ENCODE results near the gene SH3GL1. TPM values are rescaled to one million over a fixed set of nuclear protein-coding genes. Genes with fewer than 3 reads are reported as not detected.

SH3GL1 gene, protein sequence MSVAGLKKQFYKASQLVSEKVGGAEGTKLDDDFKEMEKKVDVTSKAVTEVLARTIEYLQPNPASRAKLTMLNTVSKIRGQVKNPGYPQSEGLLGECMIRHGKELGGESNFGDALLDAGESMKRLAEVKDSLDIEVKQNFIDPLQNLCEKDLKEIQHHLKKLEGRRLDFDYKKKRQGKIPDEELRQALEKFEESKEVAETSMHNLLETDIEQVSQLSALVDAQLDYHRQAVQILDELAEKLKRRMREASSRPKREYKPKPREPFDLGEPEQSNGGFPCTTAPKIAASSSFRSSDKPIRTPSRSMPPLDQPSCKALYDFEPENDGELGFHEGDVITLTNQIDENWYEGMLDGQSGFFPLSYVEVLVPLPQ
- total RNA-seq, result 28.5 and 65.0 TPM in 2 replicates

GRCh38 chr19:4400135-4400936 is at the start of gene SH3GL1:
Gene SH3GL1, minus strand, starts transcription at chr19:4400547. Its CDS starts 179 bp downstream, at chr19:4400368.

DNA sequence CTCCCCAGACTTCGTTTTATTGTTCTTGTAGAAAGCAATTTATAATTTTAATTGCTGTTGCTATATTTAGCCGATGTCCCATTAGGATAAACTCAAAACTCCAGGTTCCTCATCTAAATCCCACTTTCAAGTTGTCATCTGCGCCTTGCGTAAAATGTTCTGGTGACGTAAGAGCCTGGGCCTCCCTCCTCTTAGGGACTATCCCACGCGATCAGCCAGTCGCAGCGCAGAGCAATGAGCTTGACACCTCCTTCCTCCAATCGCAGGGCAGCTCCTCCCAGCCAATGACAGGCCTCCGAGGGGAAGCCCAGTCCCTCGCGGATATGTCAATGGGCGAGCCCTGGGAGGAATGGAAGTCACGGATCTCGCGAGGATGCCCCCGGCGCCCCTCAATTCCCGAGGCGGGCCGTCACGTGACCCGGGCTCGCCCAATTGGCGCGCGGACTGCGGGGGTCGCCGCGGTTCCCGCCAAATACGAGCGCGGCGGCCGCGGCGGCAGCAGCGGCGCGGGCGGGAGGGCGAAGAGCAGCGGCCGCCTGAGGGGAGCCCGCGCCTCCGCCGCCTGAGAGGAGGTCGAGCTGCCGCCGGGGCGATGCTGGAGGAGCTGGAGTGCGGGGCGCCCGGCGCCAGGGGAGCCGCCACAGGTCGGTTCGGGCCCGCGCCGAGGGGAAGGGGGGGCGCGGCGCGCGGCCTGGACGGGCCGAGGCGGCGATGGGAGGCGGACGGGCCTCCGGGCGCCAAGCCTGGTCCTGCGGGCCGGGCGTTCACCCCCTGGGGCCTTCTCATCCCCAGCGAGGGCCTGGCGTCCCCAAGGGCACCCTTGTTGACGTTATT is 2.0 kb upstream of the SH3GL1 start, which contains the start of gene CHAF1A:
TSS of gene CHAF1A (plus strand) at position 470 of the 834 bp plus-strand sequence. CDS start at position 593, 123 bp downstream.

DNA sequence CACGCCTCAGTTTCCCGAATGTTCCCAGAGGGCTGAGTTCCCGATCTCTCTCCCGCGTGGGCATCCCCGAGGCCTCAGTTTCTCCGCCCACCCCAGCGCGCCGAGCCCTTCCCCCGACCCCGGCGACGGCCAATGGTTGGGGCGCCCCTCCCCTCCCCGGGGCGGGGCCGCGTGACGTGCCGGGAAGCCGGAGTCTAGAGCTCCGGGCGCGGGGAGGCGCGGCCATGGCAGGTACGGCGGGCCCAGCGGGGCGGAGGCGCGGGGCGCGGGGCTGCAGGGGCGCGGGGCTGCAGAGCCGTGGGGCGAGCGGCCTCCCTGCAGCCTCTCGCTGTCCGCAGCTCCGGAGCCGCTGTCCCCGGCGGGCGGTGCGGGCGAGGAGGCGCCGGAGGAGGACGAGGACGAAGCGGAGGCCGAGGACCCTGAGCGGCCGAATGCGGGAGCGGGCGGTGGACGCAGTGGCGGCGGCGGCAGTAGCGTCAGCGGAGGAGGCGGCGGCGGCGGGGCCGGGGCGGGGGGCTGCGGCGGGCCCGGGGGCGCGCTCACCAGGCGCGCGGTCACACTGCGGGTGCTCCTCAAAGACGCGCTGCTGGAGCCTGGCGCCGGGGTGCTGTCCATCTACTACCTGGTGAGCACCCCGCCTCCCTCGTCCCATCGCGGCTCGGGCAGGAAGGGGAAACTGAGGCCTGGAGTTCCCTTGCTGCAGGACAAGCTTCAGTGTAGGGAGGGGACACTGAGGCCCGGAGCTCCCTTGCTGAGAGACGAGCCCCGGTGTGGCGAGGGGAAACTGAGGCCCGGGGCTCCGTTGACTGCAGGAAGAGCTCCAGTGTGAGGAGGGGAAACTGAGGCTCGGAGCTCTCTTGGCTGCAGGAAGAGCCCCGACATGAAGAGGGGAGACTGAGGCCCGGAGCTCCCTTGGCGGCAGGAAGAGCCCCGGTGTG is 56.7 kb downstream of the SH3GL1 start, which contains the start of gene MPND:
TSS of gene MPND (plus strand) at position 193 of the 938 bp plus-strand sequence. CDS start at position 225, 32 bp downstream.

GRCh38 chr19:4338441-4339355 is 61.6 kb downstream of the SH3GL1 start, which contains the start of gene STAP2:
Gene STAP2, minus strand, starts transcription at chr19:4338827. Its CDS starts 74 bp downstream, at chr19:4338753.

Other genes starting within 250 kb of the SH3GL1 start
- not detected in 2 replicates for gene CREB3L3, start 246.9 kb downstream of the SH3GL1 start, total RNA-seq
- gene SIRT6, start 218.0 kb downstream of the SH3GL1 start, total RNA-seq, result 13.4 and 24.6 TPM in 2 replicates
- 2.1 and 2.9 TPM in 2 replicates for gene ANKRD24, start 217.9 kb downstream of the SH3GL1 start, total RNA-seq
- 0.28 and 0.30 TPM in 2 replicates for gene EBI3, start 171.0 kb downstream of the SH3GL1 start, total RNA-seq
- 8.0 and 12.1 TPM in 2 replicates for gene YJU2, start 153.5 kb downstream of the SH3GL1 start, total RNA-seq
- not detected in 2 replicates for gene SHD, start 121.3 kb downstream of the SH3GL1 start, total RNA-seq
- not detected in 2 replicates for gene TMIGD2, start 98.2 kb downstream of the SH3GL1 start, total RNA-seq
- gene FSD1, start 95.9 kb downstream of the SH3GL1 start, total RNA-seq, result 16.9 and 23.8 TPM in 2 replicates
- 1.2 and 3.0 TPM in 2 replicates for gene STAP2, start 61.7 kb downstream of the SH3GL1 start, total RNA-seq
- 4.5 and 4.6 TPM in 2 replicates for gene MPND, start 57.0 kb downstream of the SH3GL1 start, total RNA-seq
- 2.4 and 9.3 TPM in 2 replicates for gene CHAF1A, start 2.1 kb upstream of the SH3GL1 start, total RNA-seq
- 77.8 and 78.7 TPM in 2 replicates for gene UBXN6, start 57.2 kb upstream of the SH3GL1 start, total RNA-seq
- 37.7 and 60.6 TPM in 2 replicates for gene HDGFL2, start 71.8 kb upstream of the SH3GL1 start, total RNA-seq
- 0.09 TPM in 1 of 2 replicates, not detected in the other for gene PLIN4, start 117.9 kb upstream of the SH3GL1 start, total RNA-seq
- gene PLIN5, start 134.7 kb upstream of the SH3GL1 start, total RNA-seq, result not detected in 2 replicates
- not detected in 2 replicates for gene LRG1, start 139.5 kb upstream of the SH3GL1 start, total RNA-seq
- 0.23 and 0.30 TPM in 2 replicates for gene SEMA6B, start 159.1 kb upstream of the SH3GL1 start, total RNA-seq
- 1.5 and 5.6 TPM in 2 replicates for gene TNFAIP8L1, start 239.0 kb upstream of the SH3GL1 start, total RNA-seq

All from smooth muscle cell of the umbilical artery (primary cell).